HG03442 (cell line): ENCODE measurements around the gene GADD45G.

Experiments used
- ATAC-seq: cut with Tn5 transposase; IDR thresholded peaks from one replicate; pipeline ENCODE4 v1.9.1; 2021; ENCODE audit warnings: mild to moderate bottlenecking, moderate library complexity; ENCODE audit not compliant: unreplicated experiment

GADD45G gene

GRCh38 chr9:89648247-89649000 is 43.6 kb downstream of the GADD45G start:
- no peak for ATAC-seq

DNA sequence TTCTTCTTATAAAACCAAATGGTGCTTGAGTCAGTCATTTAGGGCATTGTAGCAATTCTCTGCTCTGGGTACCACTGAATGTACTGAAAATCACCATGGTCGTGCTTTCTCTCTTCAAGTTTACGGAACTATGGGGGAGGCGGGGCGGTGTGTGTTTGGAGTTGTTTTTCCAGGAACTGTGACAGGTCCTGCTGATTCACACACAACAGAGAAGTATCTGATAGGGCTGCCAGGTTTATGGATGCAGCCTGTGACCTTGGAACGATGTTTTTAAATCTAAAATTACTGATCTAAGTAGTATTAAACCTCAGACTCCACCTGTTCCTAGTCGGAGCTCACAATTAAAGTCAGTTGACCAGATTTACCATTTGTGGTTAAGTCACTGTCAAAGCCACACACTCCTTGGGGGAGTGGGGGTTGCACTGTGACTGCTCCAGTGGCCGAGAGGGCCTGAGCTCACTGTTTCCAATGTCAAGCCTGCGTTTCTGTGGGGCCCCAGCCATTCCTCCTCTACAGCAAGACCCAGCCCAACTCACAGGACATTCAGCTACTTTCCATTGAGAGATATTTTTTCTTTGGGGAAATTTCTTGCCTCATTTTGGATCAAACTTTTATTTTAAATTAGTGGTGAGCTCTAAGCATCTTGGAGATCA is 44.4 kb downstream of the GADD45G start:
- no peak for ATAC-seq

- no peak for ATAC-seq
Measured at GRCh38 chr9:89654025-89654662, 49.3 kb downstream of the GADD45G start.

- ATAC-seq = no peak
Measured at GRCh38 chr9:89655056-89655989, 50.5 kb downstream of the GADD45G start.
